ENCODE results near the gene TOP1.

The TOP1 gene

DNA sequence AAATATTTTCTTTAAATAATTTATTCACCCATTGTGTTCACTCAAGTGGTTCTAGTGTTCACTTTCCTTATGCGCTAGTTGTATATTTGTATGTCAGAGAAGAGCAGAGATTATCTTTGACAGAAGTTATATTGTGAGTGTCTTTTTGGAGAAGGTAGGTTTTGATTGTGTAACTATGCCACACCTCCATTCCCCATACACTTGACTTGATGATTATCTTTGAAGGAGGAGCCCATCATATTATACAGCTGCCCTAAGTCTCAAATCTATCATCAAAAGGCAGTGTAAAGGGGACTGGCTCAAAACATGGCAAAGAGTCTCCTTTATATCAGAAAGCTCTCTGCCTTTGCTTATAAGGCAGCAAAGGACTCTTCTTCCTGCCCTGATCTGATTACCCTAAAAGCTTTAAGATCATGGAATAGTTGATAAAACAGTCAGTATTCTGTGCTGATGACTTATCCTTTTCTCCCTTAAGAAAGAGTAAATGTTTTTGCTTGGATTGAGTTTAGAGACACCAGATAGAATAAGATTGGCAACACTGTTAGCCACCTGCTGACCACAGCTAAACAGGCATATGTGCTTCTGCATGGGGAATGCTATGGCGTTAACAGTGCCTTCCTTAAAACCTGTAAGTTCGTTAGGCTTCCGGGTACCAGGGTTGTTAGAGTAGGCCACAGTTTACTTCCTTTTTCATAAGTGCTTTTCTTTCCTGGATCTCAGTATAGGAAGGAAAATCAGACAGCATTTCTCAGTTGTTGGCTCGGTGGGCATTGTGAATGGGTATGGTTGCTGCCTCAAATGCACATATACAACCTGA is 22.6 kb downstream of the TOP1 start:
- TF ChIP-seq, protein P1, sequence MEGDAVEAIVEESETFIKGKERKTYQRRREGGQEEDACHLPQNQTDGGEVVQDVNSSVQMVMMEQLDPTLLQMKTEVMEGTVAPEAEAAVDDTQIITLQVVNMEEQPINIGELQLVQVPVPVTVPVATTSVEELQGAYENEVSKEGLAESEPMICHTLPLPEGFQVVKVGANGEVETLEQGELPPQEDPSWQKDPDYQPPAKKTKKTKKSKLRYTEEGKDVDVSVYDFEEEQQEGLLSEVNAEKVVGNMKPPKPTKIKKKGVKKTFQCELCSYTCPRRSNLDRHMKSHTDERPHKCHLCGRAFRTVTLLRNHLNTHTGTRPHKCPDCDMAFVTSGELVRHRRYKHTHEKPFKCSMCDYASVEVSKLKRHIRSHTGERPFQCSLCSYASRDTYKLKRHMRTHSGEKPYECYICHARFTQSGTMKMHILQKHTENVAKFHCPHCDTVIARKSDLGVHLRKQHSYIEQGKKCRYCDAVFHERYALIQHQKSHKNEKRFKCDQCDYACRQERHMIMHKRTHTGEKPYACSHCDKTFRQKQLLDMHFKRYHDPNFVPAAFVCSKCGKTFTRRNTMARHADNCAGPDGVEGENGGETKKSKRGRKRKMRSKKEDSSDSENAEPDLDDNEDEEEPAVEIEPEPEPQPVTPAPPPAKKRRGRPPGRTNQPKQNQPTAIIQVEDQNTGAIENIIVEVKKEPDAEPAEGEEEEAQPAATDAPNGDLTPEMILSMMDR (conservative IDR thresholded peaks at IDR 0.05; ENCODE audit: low read depth, low read length), result no peak
- no peak for DNase-seq (ENCODE audit: low read depth)
- H3K4me3 ChIP-seq (ENCODE audit: low read length), result no peak overlapping the region

DNA sequence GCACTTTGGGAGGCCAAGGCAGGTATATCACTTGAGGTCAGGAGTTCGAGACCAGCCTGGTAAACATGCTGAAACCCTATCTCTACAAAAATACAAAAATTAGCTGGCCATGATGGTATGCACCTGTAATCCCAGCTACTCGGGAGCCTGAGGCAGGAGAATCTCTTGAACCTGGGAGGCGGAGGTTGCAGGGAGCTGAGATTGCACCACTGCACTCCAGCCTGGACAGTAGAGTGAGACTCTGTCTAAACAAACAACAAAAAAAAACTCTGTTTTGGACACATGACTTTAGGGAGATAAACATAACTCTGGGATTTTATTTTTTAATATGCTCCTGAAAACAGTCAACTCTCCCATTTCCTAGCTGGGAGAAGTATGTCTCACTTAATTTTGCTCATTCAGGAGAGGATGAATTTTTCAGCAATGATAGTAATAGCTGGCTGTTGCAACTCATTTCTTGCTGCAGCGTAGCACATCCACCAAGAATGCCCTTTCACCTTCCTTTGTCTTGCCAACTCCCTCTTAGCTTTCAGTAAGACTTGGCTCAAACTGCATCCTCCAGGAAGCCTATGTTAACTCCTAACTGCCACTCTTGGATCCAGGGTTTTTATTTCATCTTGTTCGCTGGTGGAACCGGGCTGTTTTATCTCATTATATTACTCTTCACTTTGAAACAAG is 24.3 kb downstream of the TOP1 start:
- H3K4me3 ChIP-seq (ENCODE audit: low read length), result no peak overlapping the region
- DNase-seq (ENCODE audit: low read depth), result no peak
- TF ChIP-seq, protein P1 (conservative IDR thresholded peaks at IDR 0.05; ENCODE audit: low read depth, low read length), result no peak

DNA sequence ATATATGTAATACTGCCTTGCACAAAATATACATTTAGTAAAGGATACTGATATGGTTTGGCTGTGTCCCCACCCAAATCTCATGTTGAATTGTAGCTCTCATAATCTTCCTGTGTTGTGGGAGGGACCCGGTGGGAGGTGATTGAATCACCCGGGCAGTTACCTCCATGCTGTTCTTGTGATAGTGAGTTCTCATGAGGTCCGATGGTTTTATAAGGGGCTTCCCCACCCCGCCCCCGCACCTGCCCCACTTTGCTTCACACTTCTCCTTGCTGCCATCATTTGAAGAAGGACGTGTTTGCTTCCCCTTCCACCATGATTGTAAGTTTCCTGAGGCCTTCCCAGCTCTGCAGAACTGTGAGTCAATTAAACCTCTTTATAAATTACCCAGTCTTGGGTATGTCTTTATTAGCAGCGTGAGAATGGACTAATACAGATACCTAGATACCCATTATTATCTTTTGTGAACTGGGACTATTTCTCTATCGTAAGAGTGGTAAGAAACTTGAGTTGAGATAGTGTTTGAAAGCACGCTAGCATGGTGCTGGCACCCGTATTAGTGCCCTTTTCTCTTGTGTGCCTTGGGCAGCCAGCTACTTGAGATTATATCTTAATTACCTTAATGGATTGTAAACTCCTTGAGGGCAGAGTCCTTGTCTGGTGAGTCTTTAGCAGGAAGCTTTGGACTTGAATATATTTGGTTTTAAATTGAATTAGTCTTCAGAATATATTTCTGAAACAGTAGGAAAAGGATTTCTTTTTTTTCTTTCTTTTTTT is 25.6 kb downstream of the TOP1 start:
- DNase-seq (ENCODE audit: low read depth), result no peak
- TF ChIP-seq, protein P1 (conservative IDR thresholded peaks at IDR 0.05; ENCODE audit: low read depth, low read length), result no peak
- no peak overlapping the region for H3K4me3 ChIP-seq (ENCODE audit: low read length)

DNA sequence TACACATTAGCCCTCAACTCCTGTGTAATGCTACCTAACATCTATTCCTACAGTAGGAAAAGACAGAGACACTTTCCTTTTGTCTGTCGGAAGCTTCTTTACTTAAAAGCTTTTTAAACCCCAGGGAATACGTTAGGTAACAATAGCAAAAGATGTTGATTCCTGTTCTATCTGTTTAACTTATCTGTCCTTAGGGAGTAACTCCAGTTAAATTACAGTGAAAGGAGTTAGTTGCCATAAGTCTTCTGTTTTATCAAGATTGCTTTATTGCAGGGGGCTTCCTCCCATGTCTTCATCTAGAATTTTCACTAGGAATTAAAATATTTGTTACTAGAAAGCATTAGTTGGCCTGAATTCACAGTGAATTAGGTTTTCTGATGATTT is 26.2 kb downstream of the TOP1 start:
- TF ChIP-seq, protein P1 (conservative IDR thresholded peaks at IDR 0.05; ENCODE audit: low read depth, low read length), result no peak
- DNase-seq (ENCODE audit: low read depth), result no peak
- no peak overlapping the region for H3K4me3 ChIP-seq (ENCODE audit: low read length)

DNA sequence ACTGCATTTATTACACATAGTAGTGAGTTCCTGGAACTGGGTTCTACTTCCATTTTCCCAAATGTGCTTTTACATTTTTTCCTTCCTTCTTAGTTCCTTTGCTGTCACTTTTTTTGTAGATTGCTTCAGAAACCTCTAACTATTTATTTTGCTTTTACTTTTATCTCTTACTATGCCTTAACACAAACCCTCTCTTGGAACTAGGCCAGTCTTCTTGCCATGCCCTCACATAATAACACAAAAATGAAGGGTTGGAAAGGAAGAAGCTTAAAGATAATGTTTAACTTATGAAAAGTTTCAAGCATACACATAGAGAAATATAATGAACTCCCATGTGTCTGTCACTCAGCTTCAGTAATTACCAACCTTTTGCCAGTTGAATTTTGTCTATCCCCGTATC is 27.1 kb downstream of the TOP1 start:
- no peak for DNase-seq (ENCODE audit: low read depth)
- TF ChIP-seq, protein P1 (conservative IDR thresholded peaks at IDR 0.05; ENCODE audit: low read depth, low read length), result no peak
- no peak overlapping the region for H3K4me3 ChIP-seq (ENCODE audit: low read length)

DNA sequence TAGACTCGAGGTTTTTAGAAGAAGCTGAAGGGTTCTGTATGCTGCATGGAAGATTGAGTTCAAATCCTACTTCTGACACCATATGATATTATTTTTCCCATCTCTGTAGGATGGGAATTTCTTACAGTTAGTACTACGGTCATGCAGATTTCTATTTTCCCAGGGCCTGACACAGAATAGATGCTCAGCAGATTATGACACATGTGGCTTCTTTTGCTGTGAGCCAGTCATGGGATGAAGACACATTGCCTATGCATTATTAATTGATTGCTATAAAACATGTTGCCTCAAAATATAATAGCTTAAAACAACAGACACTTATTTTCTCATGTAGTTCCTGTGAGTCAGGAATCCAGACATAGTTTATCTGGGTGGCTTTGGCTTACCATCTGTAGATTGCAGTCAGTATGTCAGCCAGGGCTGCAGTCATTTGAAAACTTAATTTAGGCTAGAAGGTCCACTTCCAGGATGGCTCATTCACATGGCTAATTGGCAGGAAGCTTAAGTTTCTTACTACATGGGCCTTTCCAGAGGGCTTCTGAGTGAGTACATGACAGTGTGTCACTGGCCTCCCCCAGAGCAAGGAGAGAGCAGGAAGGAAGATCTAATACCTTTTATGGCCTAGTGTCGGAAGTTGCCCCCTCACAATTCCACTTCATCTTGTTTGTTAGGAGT is 29.5 kb downstream of the TOP1 start:
- H3K4me3 ChIP-seq (ENCODE audit: low read length), result no peak overlapping the region
- no peak for DNase-seq (ENCODE audit: low read depth)
- TF ChIP-seq, protein P1 (conservative IDR thresholded peaks at IDR 0.05; ENCODE audit: low read depth, low read length), result no peak

All from retinal pigment epithelial cell (primary cell).